ENCODE results near the gene ANKRD28.
"Not testable (repeated sequence)": the region's sequence is repeated elsewhere in the genome, so short reads cannot be mapped to it uniquely, and the experiment has no call there.

The ANKRD28 gene

GRCh38 chr3:15797642-15798303, at the start of gene ANKRD28:
ANKRD28 (minus strand) TSS chr3:15797979; CDS start chr3:15796521, 1,458 bp downstream.
- DNase-seq: no peak

DNA sequence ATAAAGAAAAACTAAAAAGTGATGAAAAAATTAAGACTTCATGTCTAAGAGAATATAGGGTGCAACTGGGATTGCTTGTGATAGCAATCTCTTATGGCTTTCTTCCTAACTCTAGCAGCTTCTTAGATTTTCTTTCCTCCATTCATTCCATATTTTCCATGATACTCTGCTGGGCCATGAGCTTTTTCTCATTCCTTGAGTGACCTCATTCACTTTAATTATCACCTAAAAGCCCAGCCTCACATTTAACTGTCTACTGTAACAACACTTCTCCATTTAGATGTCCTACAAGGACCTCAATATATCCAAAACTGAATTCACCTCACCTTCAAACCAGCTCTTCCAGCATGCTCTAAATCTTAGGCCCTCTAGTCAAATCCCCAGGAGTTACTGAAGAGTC, 49.5 kb upstream of the ANKRD28 start:
- no peak for DNase-seq

DNA sequence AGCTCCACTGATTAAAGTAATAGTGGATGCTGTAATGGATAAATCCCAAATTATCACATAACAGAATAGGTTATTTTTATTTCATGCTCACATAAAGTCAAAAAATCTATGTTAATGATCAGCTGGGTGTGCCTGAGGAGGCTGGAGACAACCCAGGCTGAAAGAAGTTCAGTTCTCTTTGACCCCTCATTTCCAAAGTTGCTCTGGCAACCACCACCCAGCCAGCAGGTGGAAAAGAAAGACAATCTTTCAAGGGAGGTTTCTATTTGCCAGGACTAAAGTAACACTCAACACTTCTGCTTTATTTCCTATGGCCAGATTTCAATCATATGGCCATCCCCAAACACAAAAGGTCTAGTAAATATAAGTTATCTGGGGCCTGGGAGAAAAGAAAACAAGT, 48.8 kb upstream of the ANKRD28 start:
- no peak for DNase-seq

DNA sequence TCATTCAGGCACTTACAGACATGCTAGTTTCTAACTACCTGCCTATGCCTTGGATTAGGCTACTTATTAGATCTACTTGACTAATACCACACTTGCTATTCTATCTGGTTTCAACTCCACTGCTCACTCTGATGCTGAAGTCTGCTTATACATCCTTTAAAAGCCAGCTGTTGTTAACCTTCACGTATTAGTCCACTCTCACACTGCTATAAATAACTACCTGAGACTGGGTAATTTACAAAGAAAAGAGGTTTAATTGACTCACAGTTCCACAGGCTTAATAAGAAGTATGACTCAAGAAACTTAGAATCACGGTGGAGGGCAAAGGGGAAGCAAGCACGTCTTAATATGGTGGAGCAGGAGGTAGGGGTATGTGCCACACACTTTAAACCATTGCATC, 47.7 kb upstream of the ANKRD28 start:
- no peak for DNase-seq

- DNase-seq: no peak
Observed at GRCh38 chr3:15844889-15845288, 47.1 kb upstream of the ANKRD28 start.

- not testable (repeated sequence) for DNase-seq
Observed at GRCh38 chr3:15841091-15841973, 43.6 kb upstream of the ANKRD28 start.

GRCh38 chr3:15839568-15839967, 41.8 kb upstream of the ANKRD28 start:
- no peak for DNase-seq

DNA sequence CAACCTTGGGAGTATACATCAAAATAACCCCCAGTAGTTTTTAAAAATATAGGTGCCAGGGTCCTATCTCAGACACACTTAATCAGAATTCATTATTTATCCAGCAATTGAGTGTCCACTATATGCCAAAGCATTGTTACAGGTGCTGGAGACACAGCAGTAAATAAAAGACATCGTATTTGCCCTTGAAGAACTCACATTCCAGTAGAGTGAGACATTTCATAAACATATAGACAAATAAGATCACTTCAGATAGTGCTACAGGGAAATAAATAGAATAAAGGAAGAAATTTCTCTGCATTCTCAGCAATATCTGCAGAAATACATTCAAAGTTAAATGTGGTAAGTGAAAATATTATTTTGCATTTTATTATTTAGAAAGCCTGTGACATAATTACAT, 34.1 kb upstream of the ANKRD28 start:
- no peak for DNase-seq

DNA sequence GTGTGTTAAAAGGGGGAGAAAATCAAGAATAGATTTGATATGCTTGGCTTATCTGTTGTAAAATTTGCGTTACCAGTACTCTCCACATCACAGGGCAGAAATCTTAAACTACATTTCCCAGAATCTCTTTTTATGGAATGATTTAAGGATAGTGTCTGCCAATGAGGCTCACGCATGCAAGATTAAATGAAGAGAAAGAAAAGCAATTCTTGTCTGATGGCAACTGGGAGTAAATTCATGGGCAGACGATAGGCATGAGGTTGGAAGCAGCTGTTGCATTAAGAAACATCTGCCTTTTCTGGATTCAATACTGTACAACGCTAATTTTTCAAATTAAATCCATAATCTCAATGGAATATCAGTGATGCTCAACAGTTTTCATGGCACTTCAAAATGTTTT, 27.2 kb upstream of the ANKRD28 start:
- no peak for DNase-seq

GRCh38 chr3:15823092-15823491, 25.3 kb upstream of the ANKRD28 start:
- no peak for DNase-seq

DNA sequence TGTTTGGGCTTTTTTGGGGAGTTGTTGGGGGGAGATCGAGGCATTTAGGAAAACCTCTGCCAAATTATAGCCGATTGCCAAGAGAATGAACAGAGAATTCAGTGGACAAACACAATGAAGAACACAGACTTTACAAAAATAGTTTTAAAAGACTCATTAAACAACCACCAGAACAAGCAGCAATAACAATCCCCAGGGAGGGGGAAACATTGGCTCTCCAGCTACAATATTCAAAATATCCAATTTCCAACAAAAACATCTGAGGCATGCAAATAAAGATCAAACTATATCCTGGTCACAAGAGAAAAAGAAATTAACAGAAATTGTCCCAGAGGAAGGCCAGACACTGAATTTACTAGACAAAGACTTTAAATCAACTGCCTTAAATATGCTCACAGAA, 24.5 kb upstream of the ANKRD28 start:
- DNase-seq: no peak

DNA sequence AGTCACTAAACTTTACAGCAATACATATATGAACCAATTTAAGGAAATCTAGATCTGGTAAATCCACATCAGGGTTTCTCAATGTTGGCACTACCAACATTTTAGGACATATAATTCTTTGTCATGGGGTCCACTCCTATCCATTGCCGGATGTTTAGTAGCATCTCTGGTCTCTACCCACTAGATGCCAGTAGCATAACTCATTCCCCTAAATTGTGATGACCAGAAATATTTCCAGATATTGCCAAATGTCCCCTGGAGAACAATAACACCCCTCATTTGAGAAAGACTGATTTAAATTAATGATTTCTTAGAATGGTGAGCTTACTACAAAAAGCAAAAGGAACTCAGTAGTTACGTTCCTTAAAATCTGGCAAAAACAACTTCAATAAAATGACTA, 23.1 kb upstream of the ANKRD28 start:
- DNase-seq: no peak

DNA sequence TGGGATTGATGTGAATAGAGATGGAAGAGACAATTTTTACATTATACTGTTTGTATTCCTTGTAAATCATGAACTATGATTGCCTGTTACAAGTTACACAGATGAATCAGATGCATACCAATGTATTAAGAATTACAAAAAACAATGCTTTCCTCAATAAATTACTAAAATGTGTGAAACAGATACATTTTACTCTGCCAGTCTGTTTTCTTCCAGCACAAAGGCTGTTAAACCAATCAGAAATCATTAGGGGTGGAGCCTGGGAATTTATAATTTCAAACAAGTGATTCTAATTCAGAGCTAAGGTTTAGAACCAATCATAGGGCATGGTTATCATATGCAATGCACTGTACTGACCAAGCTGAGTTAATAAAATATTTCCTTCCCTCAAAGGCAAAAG, 21.8 kb upstream of the ANKRD28 start:
- DNase-seq: no peak

GRCh38 chr3:15819043-15819442, 21.3 kb upstream of the ANKRD28 start:
- DNase-seq: no peak

GRCh38 chr3:15815696-15816095, 17.9 kb upstream of the ANKRD28 start:
- no peak for DNase-seq

GRCh38 chr3:15813079-15813478, 15.3 kb upstream of the ANKRD28 start:
- not testable (repeated sequence) for DNase-seq

DNA sequence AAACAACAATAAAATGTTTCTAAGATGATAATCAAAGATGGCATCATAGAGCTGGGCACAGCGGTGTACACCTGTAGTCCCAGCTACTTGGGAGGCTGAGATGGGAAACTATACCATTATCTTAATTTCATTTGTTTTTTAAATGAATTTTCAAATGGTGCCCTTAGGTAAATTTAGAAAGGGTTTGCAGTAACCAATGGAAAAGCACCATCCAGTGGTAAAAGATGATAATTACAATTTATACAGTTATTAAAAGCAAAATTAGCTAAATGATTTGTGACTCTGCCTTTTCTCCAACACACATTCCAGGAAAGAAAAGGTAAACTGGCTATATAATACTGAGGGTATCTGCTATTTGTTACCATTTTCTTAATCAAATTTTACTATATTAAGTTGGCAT, 14.4 kb upstream of the ANKRD28 start:
- no peak for DNase-seq

DNA sequence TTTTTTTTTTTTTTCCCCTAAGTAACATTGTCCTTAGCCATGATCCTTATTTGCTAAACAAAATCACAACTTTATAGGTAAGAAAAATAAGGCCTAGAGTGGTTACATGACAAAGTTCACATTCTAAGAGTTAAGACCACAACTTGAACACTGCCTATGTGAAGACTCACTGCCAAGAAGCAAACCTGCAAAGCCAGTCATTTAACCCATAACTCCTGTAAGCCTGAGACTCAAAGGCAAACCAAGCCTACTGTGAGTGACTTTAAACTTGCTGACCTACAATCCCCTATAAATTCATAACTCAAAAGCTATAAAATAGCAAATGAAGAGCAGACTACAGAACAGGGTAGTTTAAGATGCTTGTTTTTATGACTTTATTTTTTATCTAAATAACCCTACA, 12.9 kb upstream of the ANKRD28 start:
- DNase-seq: no peak

- DNase-seq: no peak
Observed at GRCh38 chr3:15809313-15809712, 11.5 kb upstream of the ANKRD28 start.

GRCh38 chr3:15808679-15809310, 11.0 kb upstream of the ANKRD28 start:
- DNase-seq: no peak

- DNase-seq: no peak
Observed at GRCh38 chr3:15805756-15806266, 8.0 kb upstream of the ANKRD28 start.

GRCh38 chr3:15804553-15805095, 6.8 kb upstream of the ANKRD28 start:
- no peak for DNase-seq

DNA sequence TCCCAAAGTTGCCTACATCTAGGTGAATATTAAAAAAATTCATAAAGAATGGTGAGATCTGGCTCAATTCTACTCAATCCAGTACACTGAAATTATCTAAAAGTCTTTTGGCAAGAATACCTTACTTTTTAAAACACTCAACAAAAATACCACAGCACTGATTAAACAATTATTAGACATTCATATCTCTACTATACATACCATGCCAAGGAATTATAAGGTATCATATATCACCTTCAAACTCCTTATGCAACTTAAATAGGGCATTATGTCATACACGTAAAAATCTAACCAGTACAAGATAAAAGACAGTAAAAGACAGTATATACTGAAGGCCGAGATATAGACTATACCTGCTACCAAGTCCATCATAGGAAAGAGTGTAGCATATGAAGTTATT, 6.1 kb upstream of the ANKRD28 start:
- DNase-seq: no peak
